GM19099 (cell line): ENCODE data around the gene LRRC75B.

Source experiments
- POLR2A ChIP-seq: IDR thresholded peaks from 3 replicates; pipeline ENCODE4 v1.6.1; 2011; ENCODE audit warnings: low read depth; ENCODE audit not compliant: insufficient read length; ENCODE audit errors: extremely low read depth

LRRC75B gene

GRCh38 chr22:24589518-24590030 lies 3.3 kb downstream of the LRRC75B start:
- TF ChIP-seq POLR2A, result no peak

- TF ChIP-seq POLR2A, result no peak
Observed at GRCh38 chr22:24588757-24589481, 4.0 kb downstream of the LRRC75B start.

- no peak for TF ChIP-seq POLR2A
Observed at GRCh38 chr22:24588381-24588756, 4.5 kb downstream of the LRRC75B start.

- no peak for TF ChIP-seq POLR2A
Observed at GRCh38 chr22:24587948-24588347, 4.9 kb downstream of the LRRC75B start.

GRCh38 chr22:24587251-24587650 lies 5.6 kb downstream of the LRRC75B start:
- no peak for TF ChIP-seq POLR2A

- no peak for TF ChIP-seq POLR2A
Observed at GRCh38 chr22:24585927-24586546, 6.8 kb downstream of the LRRC75B start.

- no peak for TF ChIP-seq POLR2A
Observed at GRCh38 chr22:24585461-24585860, 7.4 kb downstream of the LRRC75B start.

GRCh38 chr22:24584871-24585411 lies 7.9 kb downstream of the LRRC75B start:
- no peak for TF ChIP-seq POLR2A

GRCh38 chr22:24584166-24584790 lies 8.6 kb downstream of the LRRC75B start:
- TF ChIP-seq POLR2A, result no peak

GRCh38 chr22:24583221-24584165 lies 9.4 kb downstream of the LRRC75B start:
- TF ChIP-seq POLR2A, result no peak

GRCh38 chr22:24582056-24582814 lies 10.6 kb downstream of the LRRC75B start:
- TF ChIP-seq POLR2A, result no peak

- no peak for TF ChIP-seq POLR2A
Observed at GRCh38 chr22:24580276-24580675, 12.6 kb downstream of the LRRC75B start.

GRCh38 chr22:24579258-24579601 lies 13.6 kb downstream of the LRRC75B start:
- no peak for TF ChIP-seq POLR2A

GRCh38 chr22:24578355-24579257 lies 14.3 kb downstream of the LRRC75B start:
- no peak for TF ChIP-seq POLR2A

- TF ChIP-seq POLR2A, result no peak
Observed at GRCh38 chr22:24576778-24577177, 16.1 kb downstream of the LRRC75B start.
